Right forelimb (tissue), 1 donor: ENCODE data around the gene PKNOX2.

ENCODE experiments used
- DNase-seq: peaks from one replicate; pipeline ENCODE4 v3.0.0-alpha.2; 2018

The PKNOX2 gene

GRCh38 chr11:125155100-125155444, 9.5 kb upstream of the PKNOX2 start:
- peak; percentile 15 for DNase-seq

DNA sequence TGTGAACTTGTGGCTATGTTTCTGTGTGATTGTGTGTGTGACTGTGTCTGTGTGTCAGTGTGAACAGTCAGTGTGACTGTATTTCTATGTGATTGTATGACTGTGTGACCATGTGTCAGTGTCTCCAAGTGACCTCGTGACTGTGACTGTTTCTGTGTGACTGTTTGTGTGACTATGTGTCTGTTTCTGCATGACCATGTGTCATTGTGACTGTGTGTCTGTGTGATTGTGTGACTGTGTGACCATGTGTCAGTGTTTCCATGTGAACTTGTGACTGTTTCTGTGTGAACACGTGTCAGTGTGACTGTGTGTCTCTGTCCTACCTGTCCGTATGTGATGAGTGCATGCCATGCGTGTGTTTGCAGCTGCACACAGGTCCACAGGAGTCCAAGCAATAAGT, 8.8 kb upstream of the PKNOX2 start:
- DNase-seq: no peak

GRCh38 chr11:125156346-125157117, 8.0 kb upstream of the PKNOX2 start:
- no peak for DNase-seq

DNA sequence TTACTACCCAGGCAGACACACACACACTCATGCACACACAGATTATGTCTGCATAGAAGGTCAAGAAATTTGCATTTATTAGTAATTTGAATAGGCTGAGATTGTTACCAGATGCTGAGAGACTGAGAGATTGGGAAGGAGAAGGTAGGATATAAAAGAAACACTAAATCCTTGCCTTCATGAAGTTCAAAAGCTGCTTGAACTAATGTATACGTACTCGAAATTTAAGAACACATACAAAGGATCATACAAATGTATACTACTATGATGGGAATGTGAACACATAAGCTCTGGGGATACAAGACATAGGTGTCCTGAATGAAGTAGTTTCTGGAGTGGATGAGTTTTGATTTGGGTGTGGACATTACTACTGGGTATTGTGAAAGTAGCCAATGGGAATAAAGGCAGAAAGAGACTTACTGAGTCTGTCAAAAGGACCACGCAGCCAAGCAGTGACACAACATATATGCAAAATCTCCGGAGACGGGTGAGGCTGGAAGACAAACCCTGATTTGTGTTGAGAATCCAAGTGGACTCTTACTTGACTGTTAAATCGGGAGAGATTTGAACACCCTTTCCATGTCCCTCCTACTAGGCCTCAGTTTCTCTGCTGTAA, 7.3 kb upstream of the PKNOX2 start:
- DNase-seq: no peak

DNA sequence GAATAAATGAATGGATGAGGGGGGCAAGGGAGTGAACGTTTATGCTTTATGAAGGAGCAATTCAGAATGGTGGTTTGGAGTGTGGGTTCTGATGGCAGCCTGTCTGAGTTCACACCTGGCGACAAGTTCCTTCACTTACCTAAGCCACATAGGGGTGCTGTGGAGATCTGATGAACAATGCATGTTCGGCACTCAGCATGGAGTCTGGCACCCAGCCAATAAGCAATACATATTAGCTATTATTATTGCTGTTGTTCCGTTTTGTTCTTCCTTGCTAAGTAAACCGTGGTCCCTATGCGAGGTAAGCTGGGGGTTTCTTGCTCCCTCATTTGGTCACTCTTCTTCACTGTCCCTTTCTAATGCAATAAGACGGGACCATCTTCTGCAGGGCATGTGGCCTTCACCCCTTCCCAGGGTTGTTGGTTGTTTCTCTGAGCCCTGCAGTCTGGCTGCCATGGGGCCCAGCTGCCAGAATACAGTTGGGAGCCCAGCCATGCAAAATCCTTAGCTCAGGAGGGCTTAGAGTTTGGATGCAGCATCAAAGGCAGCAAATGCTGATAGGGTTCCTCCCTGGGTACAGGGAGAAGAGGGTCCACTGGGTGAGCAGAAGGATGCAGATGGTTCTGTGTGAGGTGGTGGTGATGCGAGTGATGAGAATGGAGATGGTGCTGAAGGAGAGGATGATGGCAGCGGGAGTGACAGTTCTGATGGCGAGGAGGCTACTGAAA, 6.4 kb upstream of the PKNOX2 start:
- peak; percentile 38 for DNase-seq

- peak; percentile 19 for DNase-seq
Measured at GRCh38 chr11:125162743-125163142, 1.8 kb upstream of the PKNOX2 start.

- peak; percentile 41 for DNase-seq
Measured at GRCh38 chr11:125163431-125164063, 1.0 kb upstream of the PKNOX2 start.

GRCh38 chr11:125164091-125164421, 495 bp upstream of the PKNOX2 start:
- DNase-seq: peak; percentile 69

- peak; percentile 74 for DNase-seq
Measured at GRCh38 chr11:125165111-125165842, 726 bp downstream of the PKNOX2 start.

- DNase-seq: peak; percentile 64
Measured at GRCh38 chr11:125165843-125166763, 1.6 kb downstream of the PKNOX2 start.

DNA sequence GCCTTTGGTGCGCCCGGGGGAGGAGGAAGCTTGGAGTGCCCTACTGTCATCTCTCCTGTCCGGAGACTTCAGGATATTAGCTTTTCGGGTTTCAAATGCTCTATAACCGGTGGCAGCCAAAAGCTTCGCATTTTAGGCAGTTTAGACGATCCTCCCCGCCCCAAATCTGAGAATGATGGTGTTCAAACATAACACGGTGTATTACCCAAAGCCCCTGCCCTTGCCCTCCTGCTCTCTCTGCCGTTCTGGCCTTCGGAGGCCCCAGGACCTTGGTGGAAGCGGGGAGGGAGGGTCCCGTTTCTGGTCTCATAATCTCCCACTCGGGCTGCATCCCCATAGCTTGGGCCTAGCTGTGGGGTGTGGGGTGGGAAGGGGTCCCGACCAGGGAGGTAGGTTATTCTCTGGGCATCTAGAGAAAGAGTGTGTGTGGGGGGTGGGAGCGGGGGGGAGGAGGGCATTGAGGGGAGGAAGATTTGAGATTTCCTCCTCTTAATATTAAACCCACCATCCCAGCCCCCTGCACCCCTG, 2.3 kb downstream of the PKNOX2 start:
- DNase-seq: no peak

- no peak for DNase-seq
Measured at GRCh38 chr11:125167292-125167953, 2.9 kb downstream of the PKNOX2 start.

DNA sequence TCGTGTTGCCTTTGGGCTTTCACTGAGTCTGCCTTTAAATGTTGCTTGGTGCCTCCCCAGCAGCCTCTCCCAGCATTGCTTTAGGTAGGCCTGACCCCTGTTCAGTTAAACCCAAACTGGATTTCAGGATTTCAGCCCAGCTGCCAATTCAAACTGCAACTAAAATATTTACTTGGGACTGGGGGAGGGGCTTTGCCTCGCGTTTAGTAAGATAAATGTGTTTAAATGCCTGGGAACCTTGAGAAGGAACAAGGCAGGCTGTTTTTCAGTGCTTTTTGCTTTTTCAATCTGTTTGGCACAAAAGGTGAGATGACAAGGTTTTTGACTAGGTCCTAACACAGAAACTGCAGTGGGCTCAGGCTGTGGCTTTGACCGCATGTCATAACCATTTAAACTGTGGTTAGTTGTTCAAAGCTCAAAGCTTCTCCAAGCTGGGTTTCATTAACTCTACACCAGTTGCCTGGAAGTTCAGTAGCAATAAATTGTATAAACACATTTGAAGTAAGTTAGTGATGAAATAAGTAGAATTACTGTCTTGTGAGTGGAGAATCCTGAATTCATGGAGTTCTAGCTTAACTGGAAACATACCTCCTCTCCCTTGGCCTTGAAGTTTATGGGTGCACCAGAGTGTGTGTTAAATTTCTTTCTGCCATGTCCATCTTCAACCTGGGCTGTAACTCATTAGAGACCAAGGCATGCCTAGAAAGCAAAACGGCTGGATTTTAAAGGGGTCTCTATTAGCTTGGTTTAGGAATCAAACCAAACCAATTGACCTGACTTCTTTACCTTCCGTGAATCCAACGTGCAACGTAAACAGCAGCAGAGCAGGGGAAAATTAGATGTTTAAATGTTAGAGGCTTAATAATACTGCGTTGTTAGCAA, 3.6 kb downstream of the PKNOX2 start:
- peak; percentile 58 for DNase-seq

DNA sequence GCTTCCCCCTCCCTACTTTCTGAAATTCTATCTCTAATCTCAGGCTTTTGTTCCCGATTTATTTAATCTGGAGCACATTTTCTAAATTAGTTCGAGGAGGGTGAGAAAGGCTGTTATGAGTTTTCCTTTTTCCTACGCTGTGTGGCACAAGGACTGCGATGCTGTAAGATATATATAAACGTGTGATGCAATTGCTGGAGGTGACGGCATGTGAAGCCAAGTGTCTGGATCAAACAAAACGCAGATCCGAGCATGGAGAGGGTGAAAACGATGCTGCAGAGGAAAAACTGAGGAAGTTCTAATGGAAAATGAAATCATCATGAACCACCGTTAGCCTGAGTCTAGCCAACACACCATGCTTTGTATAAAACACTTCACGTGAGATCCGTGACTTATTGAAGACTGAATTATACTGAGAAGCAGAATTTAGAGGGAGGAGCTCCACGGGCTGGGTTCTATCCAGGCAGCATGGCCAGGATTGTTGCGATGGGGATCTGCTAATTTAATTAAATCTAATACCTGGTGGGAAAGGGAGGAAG, 4.4 kb downstream of the PKNOX2 start:
- no peak for DNase-seq

- DNase-seq: no peak
Measured at GRCh38 chr11:125170001-125170509, 5.5 kb downstream of the PKNOX2 start.

DNA sequence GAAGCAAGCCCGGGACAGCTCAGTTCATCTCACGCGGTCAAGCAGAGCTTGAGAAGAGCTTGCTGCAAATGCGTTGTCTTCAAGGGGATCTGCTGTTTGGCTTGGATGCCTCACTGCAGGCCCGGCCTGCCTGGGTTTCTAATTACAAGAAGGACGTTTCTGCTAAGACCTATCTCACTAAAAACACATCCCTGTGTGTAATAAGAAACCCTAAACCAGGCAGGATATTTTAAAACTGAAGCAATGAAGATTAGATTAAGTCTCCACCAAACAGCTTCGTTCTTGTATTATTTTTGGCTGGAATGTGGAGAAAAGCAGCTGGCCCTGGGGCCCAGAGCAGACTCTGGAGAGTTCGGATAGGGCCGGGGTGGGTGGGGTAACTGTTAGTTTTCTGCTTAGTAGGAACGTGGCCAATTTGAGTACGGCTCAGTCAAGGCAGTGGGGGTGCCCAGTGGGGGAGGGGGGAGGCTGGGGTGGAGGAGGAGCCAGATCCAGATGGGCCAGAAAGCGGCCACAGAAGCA, 6.0 kb downstream of the PKNOX2 start:
- DNase-seq: peak; percentile 81

- no peak for DNase-seq
Measured at GRCh38 chr11:125171974-125172373, 7.4 kb downstream of the PKNOX2 start.

GRCh38 chr11:125173027-125173426, 8.5 kb downstream of the PKNOX2 start:
- no peak for DNase-seq

GRCh38 chr11:125173556-125173955, 9.0 kb downstream of the PKNOX2 start:
- peak; percentile 35 for DNase-seq
